ENCODE results near the gene RNF144A.

The RNF144A gene

GRCh38 chr2:7009207-7009911 is 92.1 kb downstream of the RNF144A start:
- no peak for FAIRE-seq

GRCh38 chr2:7010391-7011054 is 93.3 kb downstream of the RNF144A start:
- FAIRE-seq, result no peak

DNA sequence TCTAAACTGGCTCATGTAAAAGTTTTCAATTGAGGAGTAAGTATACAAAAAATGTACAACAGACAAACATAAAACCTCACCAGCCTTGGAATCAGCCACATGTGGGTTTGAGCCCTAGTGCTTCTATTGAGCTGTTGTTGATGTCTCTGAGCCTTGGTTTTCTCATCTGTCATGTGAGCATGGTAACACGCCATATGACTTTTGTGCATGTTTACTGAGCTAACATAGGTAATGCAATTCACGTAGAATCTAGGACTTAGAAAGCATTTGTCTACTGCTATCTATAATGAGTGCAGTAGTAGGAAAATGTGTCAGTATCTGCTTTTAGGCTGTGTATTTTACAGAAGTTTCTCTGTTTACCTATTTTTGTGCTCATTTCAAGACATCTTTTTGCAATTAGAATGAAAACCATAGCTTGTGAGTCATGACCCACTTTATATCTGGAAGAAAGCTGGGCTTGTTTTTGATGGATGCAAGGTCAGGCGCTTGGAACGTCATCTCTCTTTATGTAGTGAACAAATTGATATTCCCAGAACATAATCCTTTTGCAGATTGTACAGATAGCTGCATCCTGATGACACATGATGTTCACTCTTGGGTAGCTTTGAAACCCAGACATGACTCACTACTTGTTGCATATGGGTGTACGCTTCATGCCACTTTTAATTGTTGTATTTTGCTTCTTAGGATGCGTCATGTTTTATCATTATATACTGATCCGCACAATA is 94.3 kb downstream of the RNF144A start:
- FAIRE-seq, result no peak

DNA sequence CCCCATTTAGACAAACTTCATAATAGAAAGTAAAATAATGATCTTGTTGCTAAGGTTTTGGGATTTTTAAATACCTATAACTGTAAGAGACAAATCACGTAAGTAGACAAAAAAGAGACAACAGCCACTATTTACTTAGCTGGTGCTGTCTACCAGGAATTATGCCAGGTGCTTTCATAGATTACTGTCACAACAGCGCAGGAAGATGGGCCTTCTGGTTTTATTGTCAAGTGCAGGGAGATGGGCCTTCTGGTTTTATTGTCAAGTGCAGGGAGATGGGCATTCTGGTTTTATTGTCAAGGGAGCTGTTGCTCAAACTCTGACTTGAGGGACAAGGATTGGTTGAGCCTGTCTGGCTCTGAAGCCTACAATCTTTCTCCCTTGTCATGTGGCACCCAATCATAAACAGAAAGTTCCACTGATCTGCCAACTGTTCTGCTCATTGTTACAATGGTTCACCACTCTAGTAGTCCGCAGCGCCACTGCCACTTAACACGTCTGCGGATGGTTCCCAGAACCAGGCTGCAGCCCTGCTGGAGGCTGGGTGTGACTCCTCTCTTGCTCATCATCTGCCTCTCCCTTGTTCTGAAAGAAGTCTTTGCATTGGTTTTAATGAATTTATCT is 95.0 kb downstream of the RNF144A start:
- no peak for FAIRE-seq

GRCh38 chr2:7013471-7014160 is 96.4 kb downstream of the RNF144A start:
- no peak for FAIRE-seq

DNA sequence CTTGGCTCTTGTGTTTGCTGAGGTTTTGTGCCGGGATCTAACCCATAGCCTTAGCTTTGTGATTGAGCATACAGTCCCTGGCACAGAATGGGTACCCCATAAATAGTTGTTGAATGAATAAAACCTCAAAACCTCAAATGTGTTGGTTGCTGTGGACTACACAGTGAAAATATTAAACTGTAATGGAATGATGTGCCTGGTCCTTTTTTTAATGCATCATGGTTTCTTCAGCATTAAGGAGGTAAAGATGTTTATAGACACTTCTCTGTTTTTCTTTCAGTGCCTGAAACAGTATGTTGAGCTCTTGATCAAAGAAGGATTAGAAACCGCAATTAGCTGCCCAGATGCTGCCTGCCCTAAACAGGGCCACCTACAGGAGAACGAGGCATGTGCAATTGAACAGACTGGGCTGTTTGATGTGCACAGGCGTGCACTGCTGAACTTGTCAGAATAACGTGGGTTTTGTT is 97.0 kb downstream of the RNF144A start:
- FAIRE-seq, result no peak

- no peak for FAIRE-seq
These were observed 98.1 kb downstream of the RNF144A start for GRCh38 chr2:7015007-7015950.

DNA sequence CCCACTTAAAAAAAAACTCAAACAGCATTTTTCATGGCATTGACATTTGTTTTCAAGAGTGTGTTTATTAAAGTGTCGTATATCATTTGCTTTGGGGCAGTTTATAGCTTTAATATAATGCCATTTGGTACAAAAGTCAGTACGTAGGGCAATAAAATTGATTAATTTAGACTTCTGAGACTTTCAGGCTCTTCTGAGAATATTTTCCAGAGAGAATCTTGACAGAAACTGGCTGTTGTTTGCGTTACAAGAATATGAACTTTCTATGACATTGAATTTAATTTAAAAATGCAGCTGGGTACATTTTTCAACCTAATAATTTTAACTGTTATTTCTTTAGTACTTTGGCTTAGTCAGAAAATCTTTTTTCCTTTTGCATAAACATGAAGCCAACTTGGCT is 98.9 kb downstream of the RNF144A start:
- FAIRE-seq, result no peak

GRCh38 chr2:7016601-7017211 is 99.5 kb downstream of the RNF144A start:
- FAIRE-seq, result no peak

GRCh38 chr2:7017671-7018281 is 100.6 kb downstream of the RNF144A start:
- no peak for FAIRE-seq

GRCh38 chr2:7018282-7018701 is 101.1 kb downstream of the RNF144A start:
- FAIRE-seq, result no peak

GRCh38 chr2:7018767-7019166 is 101.6 kb downstream of the RNF144A start:
- no peak for FAIRE-seq

- no peak for FAIRE-seq
These were observed 102.0 kb downstream of the RNF144A start for GRCh38 chr2:7019191-7019590.

DNA sequence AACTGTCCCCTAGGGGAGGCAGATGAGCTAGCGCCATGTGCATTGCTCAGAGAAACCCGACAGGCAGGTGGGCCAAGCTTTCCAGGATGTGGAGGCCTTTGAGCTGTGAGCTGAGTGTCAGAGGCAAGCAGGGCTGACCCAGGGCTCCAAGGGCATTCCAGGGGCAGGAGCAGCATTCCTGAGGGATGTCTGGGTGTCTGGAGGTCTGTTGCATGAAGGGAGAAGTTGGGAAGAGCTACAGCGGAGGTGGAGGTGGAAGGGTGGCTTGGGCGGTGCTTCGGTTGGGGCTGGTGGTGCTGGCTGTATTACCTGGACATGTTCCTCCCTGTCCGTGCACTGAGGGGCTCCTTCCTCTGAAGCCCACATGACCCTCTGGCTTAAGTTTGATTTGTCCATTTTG is 102.8 kb downstream of the RNF144A start:
- no peak for FAIRE-seq

DNA sequence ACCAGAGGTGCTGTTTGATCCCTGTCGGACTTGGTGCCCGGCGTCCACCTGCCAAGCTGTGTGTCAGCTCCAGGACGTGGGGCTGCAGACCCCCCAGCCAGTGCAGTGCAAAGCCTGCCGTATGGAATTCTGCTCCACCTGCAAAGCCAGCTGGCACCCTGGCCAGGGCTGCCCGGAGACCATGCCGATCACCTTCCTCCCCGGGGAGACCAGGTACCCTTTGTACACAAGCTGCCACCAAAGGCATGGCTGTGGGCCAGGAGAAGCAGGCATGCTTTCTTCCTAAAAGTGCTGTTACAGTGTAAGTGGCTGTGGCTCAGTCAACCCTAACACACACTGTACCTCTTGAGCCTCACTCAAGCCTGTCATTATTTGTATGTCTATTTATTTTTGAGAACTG is 103.3 kb downstream of the RNF144A start:
- no peak for FAIRE-seq

- FAIRE-seq, result no peak
These were observed 103.8 kb downstream of the RNF144A start for GRCh38 chr2:7020939-7021470.

- FAIRE-seq, result no peak
These were observed 105.5 kb downstream of the RNF144A start for GRCh38 chr2:7022492-7023385.

DNA sequence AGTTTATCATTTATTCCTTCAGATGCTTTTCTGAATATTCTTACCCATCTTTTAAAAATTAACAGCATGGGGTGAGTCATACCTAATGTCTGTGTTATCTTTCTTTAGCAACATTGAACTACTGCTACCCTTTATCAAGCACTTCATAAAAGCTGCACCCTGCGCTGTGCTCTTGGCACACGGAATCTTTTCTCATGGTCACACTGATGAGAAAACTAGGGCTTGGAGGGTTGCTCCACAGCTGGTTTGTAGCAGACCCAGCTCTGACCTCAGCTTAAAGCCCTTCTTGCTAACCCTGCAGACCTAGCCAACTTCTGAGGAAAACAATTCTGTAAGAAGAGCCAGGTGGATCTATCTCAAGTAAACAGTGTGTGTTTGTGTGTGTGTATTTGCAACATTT is 106.3 kb downstream of the RNF144A start:
- no peak for FAIRE-seq

DNA sequence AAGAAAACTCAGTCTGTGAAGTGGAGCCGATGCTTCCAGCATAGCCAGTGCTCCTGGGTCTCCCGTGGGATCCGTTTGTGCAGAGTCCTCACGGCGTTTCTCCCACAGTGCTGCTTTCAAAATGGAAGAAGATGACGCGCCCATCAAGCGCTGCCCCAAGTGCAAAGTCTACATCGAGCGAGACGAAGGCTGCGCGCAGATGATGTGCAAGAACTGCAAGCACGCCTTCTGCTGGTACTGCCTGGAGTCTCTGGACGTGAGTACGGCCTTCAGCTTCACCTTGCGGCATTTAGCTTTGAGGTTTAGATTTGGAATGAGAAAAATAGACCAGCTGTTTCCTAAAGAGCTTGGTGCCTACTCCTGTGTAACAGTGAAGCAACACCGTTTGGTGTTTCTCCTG is 107.0 kb downstream of the RNF144A start:
- no peak for FAIRE-seq
